ENCODE data around the gene NUP98.
A peak's percentile ranks its signal among the peaks of the same experiment; 100 is the strongest.

The NUP98 gene

DNA sequence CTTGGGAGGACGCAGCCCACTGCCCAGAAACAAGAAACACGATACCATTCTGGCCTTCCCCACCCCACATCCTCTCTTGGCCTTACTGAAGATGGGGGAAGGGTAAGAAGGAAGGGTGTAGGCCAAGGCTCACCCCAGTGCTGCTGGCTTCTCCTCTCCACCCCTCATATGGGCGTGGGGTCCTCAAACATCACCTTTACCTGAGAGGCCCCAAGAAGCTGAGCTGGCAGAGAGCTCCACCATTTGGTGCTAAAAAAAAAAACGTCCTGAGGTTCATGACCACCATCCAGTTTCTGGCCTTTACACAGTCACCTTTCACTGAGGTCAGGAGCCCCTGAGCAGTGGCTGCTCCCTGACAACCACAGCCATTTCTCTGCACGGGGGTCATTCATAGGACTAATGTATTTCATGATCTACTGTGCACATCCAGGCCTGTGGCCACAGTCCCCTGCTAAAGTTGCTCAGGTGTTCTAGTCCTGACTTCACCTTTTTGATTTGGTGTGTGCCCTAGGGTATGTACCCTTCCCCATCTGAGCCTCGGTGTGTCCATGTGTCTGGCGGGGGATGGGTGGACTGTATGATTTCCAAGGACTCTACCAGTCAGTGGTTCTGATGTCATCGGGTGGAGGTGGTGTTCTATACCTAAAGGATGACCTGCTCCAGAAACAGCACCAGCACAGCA, 28.3 kb upstream of the NUP98 start:
- H3K4me3 ChIP-seq (ENCODE audit: low read depth, low read length), result no peak overlapping the region
- TF ChIP-seq, protein P1, sequence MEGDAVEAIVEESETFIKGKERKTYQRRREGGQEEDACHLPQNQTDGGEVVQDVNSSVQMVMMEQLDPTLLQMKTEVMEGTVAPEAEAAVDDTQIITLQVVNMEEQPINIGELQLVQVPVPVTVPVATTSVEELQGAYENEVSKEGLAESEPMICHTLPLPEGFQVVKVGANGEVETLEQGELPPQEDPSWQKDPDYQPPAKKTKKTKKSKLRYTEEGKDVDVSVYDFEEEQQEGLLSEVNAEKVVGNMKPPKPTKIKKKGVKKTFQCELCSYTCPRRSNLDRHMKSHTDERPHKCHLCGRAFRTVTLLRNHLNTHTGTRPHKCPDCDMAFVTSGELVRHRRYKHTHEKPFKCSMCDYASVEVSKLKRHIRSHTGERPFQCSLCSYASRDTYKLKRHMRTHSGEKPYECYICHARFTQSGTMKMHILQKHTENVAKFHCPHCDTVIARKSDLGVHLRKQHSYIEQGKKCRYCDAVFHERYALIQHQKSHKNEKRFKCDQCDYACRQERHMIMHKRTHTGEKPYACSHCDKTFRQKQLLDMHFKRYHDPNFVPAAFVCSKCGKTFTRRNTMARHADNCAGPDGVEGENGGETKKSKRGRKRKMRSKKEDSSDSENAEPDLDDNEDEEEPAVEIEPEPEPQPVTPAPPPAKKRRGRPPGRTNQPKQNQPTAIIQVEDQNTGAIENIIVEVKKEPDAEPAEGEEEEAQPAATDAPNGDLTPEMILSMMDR (IDR thresholded peaks at IDR 0.05; ENCODE audit: low read depth, low read length), result no peak

DNA sequence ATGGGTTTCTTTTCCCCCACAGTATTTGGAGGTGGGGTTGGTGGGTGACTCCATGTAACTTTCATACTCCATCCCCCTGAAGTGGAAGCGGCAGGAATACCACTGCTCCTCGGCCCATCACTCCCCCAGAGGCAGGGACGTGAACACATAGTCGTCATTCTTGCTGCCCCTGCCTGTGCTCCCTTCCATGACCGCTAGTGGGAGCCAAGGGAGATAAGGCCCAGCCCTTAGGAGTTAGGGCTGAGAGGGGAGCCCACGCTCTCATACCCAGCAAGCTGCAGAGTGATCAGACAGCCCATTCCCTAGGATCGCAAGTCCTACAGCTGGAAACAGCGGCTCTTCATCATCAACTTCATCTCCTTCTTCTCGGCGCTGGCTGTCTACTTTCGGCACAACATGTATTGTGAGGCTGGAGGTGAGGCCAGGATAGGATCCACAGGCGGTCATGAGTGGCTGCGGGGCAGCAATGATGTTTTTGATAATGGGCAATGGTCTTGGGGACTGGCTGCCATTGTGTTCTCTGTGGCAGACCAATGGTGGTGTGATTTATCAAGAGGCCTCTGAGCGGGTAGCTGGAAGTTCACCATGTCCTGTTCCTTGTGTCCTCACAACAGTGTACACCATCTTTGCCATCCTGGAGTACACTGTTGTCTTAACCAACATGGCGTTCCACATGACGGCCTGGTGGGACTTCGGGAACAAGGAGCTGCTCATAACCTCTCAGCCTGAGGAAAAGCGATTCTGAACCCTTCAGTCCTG, 27.5 kb upstream of the NUP98 start:
- TF ChIP-seq, protein P1 (IDR thresholded peaks at IDR 0.05; ENCODE audit: low read depth, low read length), result peak; percentile 64

DNA sequence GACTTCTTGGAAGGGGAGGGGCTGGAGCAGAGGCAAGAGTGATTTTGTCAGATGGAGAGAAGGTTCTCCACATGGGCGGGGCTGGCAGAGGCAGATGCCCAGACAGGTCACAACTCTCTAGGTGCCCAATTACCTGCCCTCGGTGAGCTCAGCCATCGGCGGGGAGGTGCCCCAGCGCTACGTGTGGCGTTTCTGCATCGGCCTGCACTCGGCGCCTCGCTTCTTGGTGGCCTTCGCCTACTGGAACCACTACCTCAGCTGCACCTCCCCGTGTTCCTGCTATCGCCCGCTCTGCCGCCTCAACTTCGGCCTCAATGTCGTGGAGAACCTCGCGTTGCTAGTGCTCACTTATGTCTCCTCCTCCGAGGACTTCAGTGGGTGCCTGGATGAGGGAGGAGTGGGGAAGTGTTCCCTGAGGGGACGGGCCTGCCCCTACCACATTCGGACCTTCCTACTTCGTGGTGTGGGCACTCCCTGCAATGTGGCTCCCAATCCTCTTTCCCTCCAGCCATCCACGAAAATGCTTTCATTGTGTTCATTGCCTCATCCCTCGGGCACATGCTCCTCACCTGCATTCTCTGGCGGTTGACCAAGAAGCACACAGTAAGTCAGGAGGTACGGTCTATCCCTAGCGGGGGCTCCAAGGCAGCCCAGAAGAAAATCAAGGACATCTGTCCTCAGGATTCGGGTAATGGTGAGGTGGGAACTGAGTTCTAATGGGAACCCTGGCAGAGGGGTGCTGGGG, 26.6 kb upstream of the NUP98 start:
- TF ChIP-seq, protein P1 (IDR thresholded peaks at IDR 0.05; ENCODE audit: low read depth, low read length), result no peak
- no peak overlapping the region for H3K4me3 ChIP-seq (ENCODE audit: low read depth, low read length)

More for the DNA sequence above, 27.5 kb upstream of the NUP98 start:
- H3K4me3 ChIP-seq (ENCODE audit: low read depth, low read length), result no peak overlapping the region

DNA sequence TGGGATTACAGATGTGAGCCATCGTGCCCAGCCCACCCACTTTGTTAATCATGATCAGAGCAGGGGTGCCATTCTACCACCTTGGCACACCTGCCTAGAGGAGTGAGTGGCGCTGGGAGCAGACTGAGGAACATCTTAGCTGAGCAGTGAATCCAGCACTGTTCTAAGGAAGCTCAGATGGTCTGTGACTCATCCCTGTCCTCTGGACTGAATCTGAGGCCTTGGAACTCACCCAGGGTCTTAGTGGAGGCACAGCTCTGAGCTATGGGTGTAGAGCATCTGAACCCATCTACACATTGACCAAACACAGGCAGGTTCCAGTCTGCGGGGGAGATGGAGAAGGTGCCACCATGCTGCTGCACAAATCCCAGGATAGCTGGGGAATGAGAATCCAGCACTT, 25.9 kb upstream of the NUP98 start:
- TF ChIP-seq, protein P1 (IDR thresholded peaks at IDR 0.05; ENCODE audit: low read depth, low read length), result no peak

DNA sequence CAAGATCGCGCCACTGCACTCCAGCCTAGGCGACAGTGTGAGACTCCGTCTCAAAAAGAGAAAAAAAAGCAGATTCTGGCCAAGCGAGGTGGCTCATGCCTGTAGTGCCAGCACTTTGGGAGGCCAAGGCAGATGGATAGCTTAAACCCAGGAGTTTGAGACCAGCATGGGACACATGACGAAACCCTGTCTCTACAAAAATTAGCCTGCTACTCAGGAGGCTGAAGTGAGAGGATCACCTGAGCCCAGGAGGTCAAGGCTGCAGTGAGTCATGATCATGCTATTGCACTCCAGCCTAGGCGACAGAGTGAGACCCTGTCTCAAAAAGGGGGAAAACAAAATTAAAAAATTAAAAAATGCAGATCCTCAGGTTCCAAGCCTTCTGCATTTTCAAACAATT, 25.0 kb upstream of the NUP98 start:
- H3K4me3 ChIP-seq (ENCODE audit: low read depth, low read length), result no peak overlapping the region
- TF ChIP-seq, protein P1 (IDR thresholded peaks at IDR 0.05; ENCODE audit: low read depth, low read length), result no peak

More for the DNA sequence above, 25.9 kb upstream of the NUP98 start:
- no peak overlapping the region for H3K4me3 ChIP-seq (ENCODE audit: low read depth, low read length)

DNA sequence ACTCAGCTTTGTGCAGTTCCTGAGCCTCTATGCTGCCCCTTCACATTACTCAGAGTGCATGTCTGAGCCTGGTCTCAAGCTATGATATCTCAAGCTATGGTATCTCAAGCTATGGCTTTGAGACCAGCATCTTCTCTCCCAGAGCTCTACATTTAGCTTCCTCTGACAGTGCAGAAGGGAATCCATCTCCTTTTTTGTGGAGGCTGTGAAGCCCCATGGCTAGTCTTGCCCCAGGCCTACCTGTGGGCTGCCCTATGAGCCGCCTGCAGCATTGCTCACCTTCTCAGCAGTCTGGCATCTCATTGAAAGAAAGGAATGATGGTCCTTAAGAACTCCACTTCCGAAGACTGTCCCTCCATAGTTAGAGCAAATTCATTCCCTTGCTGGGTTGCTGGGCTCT, 23.6 kb upstream of the NUP98 start:
- TF ChIP-seq, protein P1 (IDR thresholded peaks at IDR 0.05; ENCODE audit: low read depth, low read length), result no peak
- no peak overlapping the region for H3K4me3 ChIP-seq (ENCODE audit: low read depth, low read length)

Measured in WI38 (cell line).